Endothelial cell of umbilical vein (primary cell): ENCODE measurements around the gene TTC21A. TPM values are rescaled to one million over a fixed set of nuclear protein-coding genes. Genes with fewer than 3 reads are reported as not detected.
A peak's percentile ranks its signal among the peaks of the same experiment; 100 is the strongest.

ENCODE experiments used
- BruUV-seq: library from RNA; stranded (reverse); fragments of 400-500 nt; replicated peaks from 2 replicates; lab custom pipeline; 2021; lab: Mats Ljungman, UMichigan
- CTCF ChIA-PET: fragments of 300-600, 350-600 bp; sonication (Branson Sonifier 250); formaldehyde crosslinking; loops from one replicate; lab custom pipeline; 2021; ENCODE audit warnings: antibody characterized with exemption, inconsistent platforms; lab: Charles Lee
- POLR2A ChIA-PET: fragments of 300-600, 350-600 bp; sonication (Branson Sonifier 250); formaldehyde crosslinking; loops from one replicate; lab custom pipeline; 2021; ENCODE audit warnings: antibody characterized with exemption, inconsistent platforms; lab: Charles Lee
- DNase-seq: peaks from one replicate; pipeline ENCODE4 v3.0.0-alpha.2; 2011; ENCODE audit warnings: low read depth, low spot score
- FAIRE-seq: peaks from 2 replicates; lab custom pipeline; 2011; peaks lifted over from hg19 to GRCh38; lab: Jason Lieb, UNC
- H2AFZ ChIP-seq: 2 replicates; pipeline ENCODE4 v1.6.0; 2012; ENCODE audit warnings: low read depth, low read length, control low read depth, inconsistent platforms
- H3K27ac ChIP-seq: 2 replicates; pipeline ENCODE4 v1.5.1; 2011; ENCODE audit warnings: low read depth, mild to moderate bottlenecking, control low read depth, low read length, moderate library complexity; ENCODE audit not compliant: insufficient read depth
- H3K27me3 ChIP-seq, 2 experiments: 2 replicates each; pipeline versions ENCODE4 v1.6.0 to v1.6.1; 2011; ENCODE audit warnings: low read length in 2 of 2, mixed read lengths in 1 of 2; ENCODE audit not compliant: control insufficient read depth in 2 of 2, insufficient read depth in 2 of 2
- H3K36me3 ChIP-seq, 2 experiments: 2 replicates in 1 of 2; 3 replicates in 1 of 2; pipeline ENCODE4 v1.5.1; 2011; ENCODE audit warnings: low read length in 2 of 2, mild to moderate bottlenecking in 1 of 2, moderate library complexity in 1 of 2; ENCODE audit not compliant: control insufficient read depth in 2 of 2, insufficient read depth in 2 of 2; ENCODE audit errors: extremely low read depth in 1 of 2
- H3K4me1 ChIP-seq: 3 replicates; pipeline ENCODE4 v1.5.1; 2011; ENCODE audit warnings: mild to moderate bottlenecking, low read length; ENCODE audit not compliant: control insufficient read depth, insufficient read depth; ENCODE audit errors: extremely low read depth
- H3K4me2 ChIP-seq: 2 replicates; pipeline ENCODE4 v1.6.1; 2011; ENCODE audit warnings: low read length, control low read depth, mixed read lengths; ENCODE audit not compliant: insufficient read depth
- H3K4me3 ChIP-seq, 3 experiments: fragments of 200-600 bp in 1 of 3; sonication (generic), shearing (Covaris generic) in 1 of 3; replicated peaks in 1 of 3; 2 replicates each; pipeline ENCODE4 v1.5.1; 2011 to 2016; ENCODE audit warnings: control low read depth in 3 of 3, low read length in 3 of 3, mild to moderate bottlenecking in 2 of 3, inconsistent platforms in 1 of 3, low read depth in 1 of 3, moderate library complexity in 1 of 3; ENCODE audit not compliant: insufficient read depth in 1 of 3
- H3K79me2 ChIP-seq: 2 replicates; pipeline ENCODE4 v1.6.0; 2012; ENCODE audit warnings: low read length, inconsistent platforms; ENCODE audit not compliant: control insufficient read depth, insufficient read depth
- H3K9ac ChIP-seq: replicated peaks from 2 replicates; pipeline ENCODE3; 2011; ENCODE audit warnings: low read length, control low read depth; ENCODE audit not compliant: insufficient read depth; ENCODE audit errors: extremely low read depth
- H3K9me1 ChIP-seq: replicated peaks from 3 replicates; pipeline ENCODE4 v1.6.0; 2011; ENCODE audit warnings: mild to moderate bottlenecking, low read length; ENCODE audit not compliant: control insufficient read depth, insufficient read depth; ENCODE audit errors: extremely low read depth
- H3K9me3 ChIP-seq: replicated peaks from 2 replicates; pipeline ENCODE4 v1.5.1; 2012; ENCODE audit warnings: low read length, inconsistent platforms; ENCODE audit not compliant: control insufficient read depth, insufficient read depth
- H4K20me1 ChIP-seq: replicated peaks from 2 replicates; pipeline ENCODE3; 2011; ENCODE audit warnings: mild to moderate bottlenecking, low read length; ENCODE audit not compliant: control insufficient read depth, insufficient read depth; ENCODE audit errors: extremely low read depth
- CTCF ChIP-seq, 2 donors: IDR thresholded peaks; 1 replicate in 1 of 2; 2 replicates in 1 of 2; pipeline ENCODE4 v1.5.1; 2011; ENCODE audit warnings: low read length in 2 of 2, mild to moderate bottlenecking in 2 of 2, moderate library complexity in 2 of 2, control low read depth in 1 of 2, inconsistent platforms in 1 of 2, low read depth in 1 of 2; ENCODE audit not compliant: insufficient read depth in 1 of 2; ENCODE audit errors: extremely low read depth in 1 of 2
- EZH2 ChIP-seq: IDR thresholded peaks from 2 replicates; pipeline ENCODE4 v1.6.1; 2012; ENCODE audit warnings: borderline replicate concordance, low read depth, mild to moderate bottlenecking, moderate library complexity, low read length, inconsistent platforms; ENCODE audit not compliant: severe bottlenecking
- FOS ChIP-seq: IDR thresholded peaks from 2 replicates; pipeline ENCODE4 v1.6.1; 2011; ENCODE audit warnings: mild to moderate bottlenecking, low read length, moderate library complexity, borderline replicate concordance; ENCODE audit not compliant: insufficient read depth
- MAX ChIP-seq: IDR thresholded peaks from 2 replicates; pipeline ENCODE4 v1.6.1; 2011; ENCODE audit not compliant: insufficient read depth, insufficient read length
- MYC ChIP-seq: IDR thresholded peaks from one replicate; pipeline ENCODE4 v1.6.1; 2011; ENCODE audit warnings: mild to moderate bottlenecking, low read depth, low read length
- POLR2A ChIP-seq: IDR thresholded peaks from 2 replicates; pipeline ENCODE4 v1.6.1; 2012; ENCODE audit warnings: low read depth, mild to moderate bottlenecking, control low read depth, low read length
- POLR2AphosphoS5 ChIP-seq: IDR thresholded peaks from 2 replicates; pipeline ENCODE4 v1.6.1; 2012; ENCODE audit warnings: low read depth, mild to moderate bottlenecking, control low read depth, low read length, moderate library complexity; ENCODE audit not compliant: insufficient read depth
- dilution Hi-C: fragments of 300-500 bp; cut with MboI; formaldehyde crosslinking; loops from one replicate; pipeline ENCODE4 v1.15.0; 2019; ENCODE audit warnings: low sequenced_read_pairs; ENCODE audit not compliant: extremely low pct_ligation_motif_present
- intact Hi-C: fragments of 100-400 bp; cut with micrococcal nuclease; formaldehyde crosslinking; loops from one replicate; pipeline ENCODE4 v1.10.0; 2022
- polyA plus RNA-seq, 4 experiments: library from polyadenylated mRNA; depleted of rRNA in 3 of 4; stranded (reverse) in 3 of 4; unstranded in 1 of 4; fragments of >200 nt; gene quantifications; 2 replicates each; pipeline versions ENCODE4 v1.2.1 to v1.2.3, GENCODE V29; 2011 to 2012; ENCODE audit warnings: missing spikeins in 1 of 4
- total RNA-seq: library from RNA; stranded (reverse); gene quantifications from 2 replicates; pipeline ENCODE4 v1.2.3, GENCODE V29; 2021

The TTC21A gene
- total and polyA plus RNA-seq, 2 donors (not counting 3 experiments of a cell fraction or from before 2014, with no cell fraction given), result 4.7 to 7.8 TPM

- Histone ChIP-seq H3K4me3 (no peak overlapping the region), H3K27me3 (no peaks in the 10 kb centered on the region), H3K4me2 (no peak overlapping the region), H3K79me2 (no peaks in the 10 kb centered on the region), H2AFZ (no peak overlapping the region), H3K4me1 (peaks cover 10% of the 10 kb centered on the region), H3K9me1 (no peaks in the 10 kb centered on the region), H3K27ac (no peak overlapping the region), H3K9me3 (no peaks in the 10 kb centered on the region), H3K36me3 (no peaks in the 10 kb centered on the region), H3K9ac (no peak overlapping the region), H4K20me1 (no peaks in the 10 kb centered on the region)
- TF ChIP-seq MYC (no peak), POLR2A (no peak), POLR2AphosphoS5 (no peak), EZH2 (no peak), FOS (peak; percentile 54), CTCF (IDR thresholded peaks at IDR 0.05; ENCODE audit: extremely low read depth in 1 of 2, insufficient read depth in 1 of 2, low read depth in 1 of 2, low read length in 2 of 2) (no peak), MAX (no peak)
- intact Hi-C loops (loop anchor here (1.0 to 5.0 kb wide), 6 partner anchors 19 to 256 kb away; partner anchors contain the start of genes GORASP1, SLC25A38 and TTC21A), dilution Hi-C loops (no loop called here)
- ChIA-PET POLR2A (no interaction called here), CTCF (interaction anchor here (0.6 to 11.3 kb wide), 34 partner anchors 8 to 281 kb away, joined by 3 to 449 read pairs (median 4); partner anchors contain the start of genes CX3CR1, GORASP1, TTC21A and XIRP1)
- peak; percentile 18 for FAIRE-seq
- no TSS peak for BruUV-seq
- DNase-seq, result peak; percentile 24
These were observed 18.5 kb downstream of the TTC21A start for GRCh38 chr3:39125841-39126500.
